ENCODE measurements around the gene SLX9.

GRCh38 chr21:44998621-44999427, 59.0 kb downstream of the SLX9 start:
- TF ChIP-seq SP1 (CRISPR knock-in tag; conservative IDR thresholded peaks at IDR 0.05), result no peak
- no peak for TF ChIP-seq JUN (CRISPR knock-in tag; IDR thresholded peaks at IDR 0.05)
- no peak for TF ChIP-seq E2F4 (CRISPR knock-in tag; IDR thresholded peaks at IDR 0.05; ENCODE audit: borderline replicate concordance, low read depth)
- TF ChIP-seq ATF3 (CRISPR knock-in tag; conservative IDR thresholded peaks at IDR 0.05), result no peak
- TF ChIP-seq CTCF (IDR thresholded peaks at IDR 0.05), result no peak
- TF ChIP-seq ATF2 (CRISPR knock-in tag; IDR thresholded peaks at IDR 0.05; ENCODE audit: borderline replicate concordance, low read depth), result no peak
- no peak for TF ChIP-seq TP53 (CRISPR knock-in tag; IDR thresholded peaks at IDR 0.05)
- TF ChIP-seq STAT6 (CRISPR knock-in tag; conservative IDR thresholded peaks at IDR 0.05; ENCODE audit: low read depth), result no peak
- no peak for TF ChIP-seq NFYB (CRISPR knock-in tag; conservative IDR thresholded peaks at IDR 0.05; ENCODE audit: low read depth)
